ENCODE results near the gene SKAP2.

The SKAP2 gene, protein sequence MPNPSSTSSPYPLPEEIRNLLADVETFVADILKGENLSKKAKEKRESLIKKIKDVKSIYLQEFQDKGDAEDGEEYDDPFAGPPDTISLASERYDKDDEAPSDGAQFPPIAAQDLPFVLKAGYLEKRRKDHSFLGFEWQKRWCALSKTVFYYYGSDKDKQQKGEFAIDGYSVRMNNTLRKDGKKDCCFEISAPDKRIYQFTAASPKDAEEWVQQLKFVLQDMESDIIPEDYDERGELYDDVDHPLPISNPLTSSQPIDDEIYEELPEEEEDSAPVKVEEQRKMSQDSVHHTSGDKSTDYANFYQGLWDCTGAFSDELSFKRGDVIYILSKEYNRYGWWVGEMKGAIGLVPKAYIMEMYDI

DNA sequence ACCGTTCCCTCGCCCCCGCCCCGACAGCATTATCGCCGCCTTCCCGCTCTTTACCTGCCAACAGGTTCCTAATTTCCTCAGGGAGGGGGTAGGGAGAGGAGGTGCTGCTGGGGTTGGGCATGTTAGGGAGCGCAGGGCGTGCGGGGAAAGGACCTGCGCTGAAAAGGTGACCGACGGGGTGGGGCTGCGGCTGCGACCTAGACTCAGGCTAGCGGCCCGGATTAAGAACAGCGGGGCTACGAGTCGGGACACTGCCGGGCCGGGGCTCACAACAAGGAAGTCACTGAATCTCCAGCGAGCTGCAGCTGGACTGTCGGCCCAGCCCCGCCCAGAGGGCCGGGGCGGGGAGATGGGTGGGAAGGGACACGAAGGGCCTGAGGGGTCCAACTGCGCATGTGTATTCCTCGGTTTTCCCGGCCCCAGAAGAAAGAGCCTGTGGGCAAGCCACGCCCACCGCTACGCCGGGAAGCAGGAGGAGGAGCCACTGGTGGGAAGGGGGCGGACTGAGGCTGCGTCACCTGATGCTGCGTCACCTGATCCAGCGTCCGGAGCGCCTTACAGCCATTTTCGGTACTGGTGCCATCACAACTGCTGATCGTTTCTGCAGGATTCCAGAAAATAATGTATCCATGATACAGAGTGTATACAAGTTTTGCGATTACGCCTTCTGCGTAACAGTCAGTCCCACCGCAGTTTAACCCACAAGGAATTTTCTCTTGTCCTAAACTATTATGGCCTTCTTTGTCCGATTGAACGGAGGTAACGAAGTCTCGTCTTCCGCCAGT, at the start of gene SKAP2:
SKAP2 (minus strand) TSS at position 282 of the 785 bp plus-strand sequence; CDS start at position 121, 161 bp downstream.
- DNase-seq (ENCODE audit: low spot score): peak; percentile 92

DNA sequence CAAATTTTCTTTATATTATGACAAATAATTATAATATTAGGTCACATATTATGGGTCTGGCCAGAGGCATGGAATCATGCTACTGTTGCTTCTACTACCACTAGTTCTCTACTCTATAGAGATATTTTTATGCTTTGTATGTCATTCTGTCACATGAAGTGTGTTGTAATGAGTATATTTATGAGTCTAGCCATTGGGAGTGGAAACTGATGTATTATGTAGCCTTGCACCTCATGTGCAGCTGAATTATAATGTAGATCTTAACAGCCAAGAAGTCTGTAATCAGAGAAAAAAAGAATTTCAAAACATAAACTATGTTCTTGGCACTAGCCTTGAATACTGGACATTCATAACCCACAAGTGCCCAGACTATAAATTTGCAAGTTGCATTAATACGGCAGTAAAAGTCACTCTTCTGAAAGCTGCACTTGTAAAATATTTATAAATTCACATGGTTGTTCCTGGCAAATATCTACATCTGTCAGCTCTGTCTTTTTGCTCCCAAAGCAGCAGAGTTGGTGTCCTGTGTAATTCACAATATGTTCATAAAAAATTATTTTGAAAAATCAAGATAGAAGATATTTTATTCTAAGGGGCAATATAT, 48.6 kb upstream of the SKAP2 start:
- no peak for DNase-seq (ENCODE audit: low spot score)

DNA sequence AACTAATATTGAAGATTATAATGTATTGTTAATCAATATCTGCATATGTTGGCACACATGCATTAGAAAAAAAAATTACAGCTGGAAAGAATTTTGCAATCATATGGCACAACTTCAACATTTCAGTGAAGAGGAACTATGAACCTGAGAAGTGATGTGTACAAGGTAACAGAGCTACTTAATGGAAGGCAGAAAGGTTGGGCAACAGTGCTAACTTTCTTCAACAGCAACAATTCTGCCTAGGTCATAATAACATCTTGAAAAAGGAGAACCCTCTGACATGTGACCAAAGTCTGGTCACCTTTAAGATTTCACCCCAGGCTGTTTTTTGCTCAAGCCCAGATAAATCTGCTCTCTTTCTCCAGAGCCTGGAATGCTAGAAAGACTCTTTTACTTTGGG, 47.9 kb upstream of the SKAP2 start:
- DNase-seq (ENCODE audit: low spot score): no peak

DNA sequence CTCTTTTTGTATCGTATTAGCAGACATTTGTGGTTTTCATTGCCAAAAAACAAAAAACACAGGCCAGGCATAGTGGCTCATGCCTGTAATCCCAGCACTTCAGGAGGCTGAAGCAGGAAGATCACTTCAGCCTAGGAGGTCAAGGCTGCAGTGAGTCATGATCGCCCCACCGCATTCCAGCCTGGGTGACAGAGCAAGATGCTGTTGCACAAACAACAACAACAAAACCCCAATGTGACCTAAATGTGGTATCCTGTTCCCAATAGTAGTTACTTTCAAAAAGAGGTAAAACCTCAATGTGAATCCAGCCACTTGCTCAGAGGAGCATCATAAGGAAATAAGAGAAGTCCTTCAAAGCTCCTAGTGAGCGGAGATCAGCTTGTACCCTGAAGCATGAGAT, 45.8 kb upstream of the SKAP2 start:
- no peak for DNase-seq (ENCODE audit: low spot score)

DNA sequence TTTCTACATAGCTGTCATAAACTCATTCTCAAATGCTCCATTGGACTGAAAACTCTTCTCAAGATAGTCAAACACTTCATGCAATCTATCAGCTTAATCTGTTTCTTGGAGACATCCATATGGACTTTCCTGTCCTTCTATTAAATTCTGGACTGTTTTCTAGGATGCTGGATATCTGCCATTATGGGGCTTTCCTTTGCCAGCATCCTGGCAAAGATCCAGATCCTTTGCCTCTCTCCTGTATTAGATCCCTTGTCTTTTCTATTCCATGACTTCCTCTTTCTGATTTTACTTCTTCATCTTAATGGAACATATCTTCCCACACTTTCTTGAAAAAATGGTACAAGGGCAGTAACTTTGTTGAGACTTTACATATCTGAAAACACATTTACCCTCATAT, 35.9 kb upstream of the SKAP2 start:
- no peak for DNase-seq (ENCODE audit: low spot score)

DNA sequence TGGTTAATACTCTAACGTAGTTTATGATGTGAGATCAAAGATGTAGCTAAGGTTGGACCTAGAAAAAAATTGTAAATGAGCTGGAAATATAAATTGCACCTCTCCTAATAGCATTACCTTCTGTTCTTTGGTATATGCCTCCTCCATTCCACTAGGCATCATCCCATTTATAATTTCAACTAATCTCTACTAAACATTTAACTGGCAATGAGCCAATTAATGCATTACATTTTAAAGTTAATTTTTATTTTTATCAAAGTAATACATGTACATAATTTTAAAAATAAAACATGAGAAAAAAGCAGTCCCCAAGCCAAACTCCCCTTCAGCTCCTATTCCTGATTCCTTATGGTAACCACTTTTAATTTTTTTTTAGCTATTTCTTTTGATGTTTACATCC, 35.1 kb upstream of the SKAP2 start:
- no peak for DNase-seq (ENCODE audit: low spot score)

DNA sequence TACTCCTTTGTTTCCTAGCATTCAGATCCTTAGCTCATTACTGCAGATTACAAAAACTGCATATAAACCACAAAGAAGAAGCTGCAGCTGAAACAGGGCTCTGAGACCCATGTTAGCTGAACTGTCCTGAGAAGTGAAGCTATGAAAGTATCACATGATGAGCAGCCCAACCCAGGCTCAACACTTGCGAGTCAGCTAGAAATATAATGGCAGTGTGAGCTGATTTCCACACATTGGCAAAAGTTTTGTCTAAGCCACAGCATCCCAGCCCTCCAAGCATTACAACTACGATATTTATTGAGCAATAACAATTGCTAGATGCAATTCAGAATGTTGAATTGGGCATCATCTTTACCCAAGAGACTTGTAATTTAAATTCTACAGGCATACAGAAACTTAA, 34.5 kb upstream of the SKAP2 start:
- DNase-seq (ENCODE audit: low spot score): no peak

DNA sequence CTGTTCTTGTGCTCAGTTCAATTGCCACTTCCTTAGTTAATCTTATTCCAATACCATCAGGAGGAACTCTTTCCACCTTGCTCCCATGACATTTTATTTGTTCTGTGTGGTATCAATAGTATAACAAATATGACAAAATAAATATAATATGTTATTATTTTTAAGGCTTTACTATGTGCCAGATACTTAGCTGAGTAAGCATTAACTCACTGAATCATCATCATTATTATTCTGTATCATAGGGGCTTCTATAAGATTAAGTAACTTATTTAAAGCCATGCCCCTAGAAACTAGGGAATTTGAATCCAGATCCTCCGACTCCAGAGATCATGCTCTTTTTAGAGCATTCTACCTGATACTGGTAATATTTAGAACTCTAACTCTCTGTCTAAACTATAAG, 33.5 kb upstream of the SKAP2 start:
- no peak for DNase-seq (ENCODE audit: low spot score)

DNA sequence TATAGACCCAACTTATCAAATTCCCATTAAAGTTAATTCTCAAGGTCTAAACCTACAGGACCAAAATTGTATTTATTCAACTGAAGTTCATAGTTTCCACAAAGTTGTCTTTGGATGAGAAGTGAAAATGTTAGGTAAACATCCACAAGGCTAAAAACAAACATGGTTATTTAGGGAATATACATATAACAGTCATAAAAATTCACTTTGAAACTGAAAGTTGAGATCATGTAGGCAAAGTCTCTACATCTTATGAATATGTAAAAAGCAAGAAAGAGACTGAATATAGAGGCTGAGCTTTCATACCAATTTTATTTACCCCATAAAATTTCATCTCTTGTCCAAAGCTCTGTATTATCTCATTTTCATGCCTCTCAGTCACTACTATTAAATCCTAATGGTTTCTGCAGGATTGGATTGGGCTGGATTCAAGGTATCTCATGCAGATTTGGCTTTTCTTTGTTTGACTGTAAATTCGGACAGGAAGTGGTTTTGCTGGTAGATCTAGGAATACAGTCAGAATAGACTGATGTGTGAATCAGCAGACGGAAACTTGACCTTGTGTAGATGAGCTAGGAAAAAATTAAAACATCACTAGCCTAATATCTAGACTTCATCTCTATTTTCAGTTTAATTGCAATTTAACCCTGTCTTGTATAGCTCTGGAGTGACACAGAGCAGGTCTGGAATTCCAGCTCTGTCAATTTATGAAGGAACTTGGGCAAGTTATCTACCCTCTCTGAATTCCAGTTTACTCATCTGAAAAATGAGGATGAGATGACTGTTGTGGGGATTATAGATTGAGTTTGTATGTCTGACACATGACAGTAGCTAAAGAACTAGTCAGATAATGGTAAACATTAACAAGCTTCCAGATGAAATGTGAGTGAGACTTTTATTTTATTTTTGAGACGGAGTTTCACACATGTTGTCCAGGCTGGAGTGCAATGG, 27.3 kb upstream of the SKAP2 start:
- no peak for DNase-seq (ENCODE audit: low spot score)

DNA sequence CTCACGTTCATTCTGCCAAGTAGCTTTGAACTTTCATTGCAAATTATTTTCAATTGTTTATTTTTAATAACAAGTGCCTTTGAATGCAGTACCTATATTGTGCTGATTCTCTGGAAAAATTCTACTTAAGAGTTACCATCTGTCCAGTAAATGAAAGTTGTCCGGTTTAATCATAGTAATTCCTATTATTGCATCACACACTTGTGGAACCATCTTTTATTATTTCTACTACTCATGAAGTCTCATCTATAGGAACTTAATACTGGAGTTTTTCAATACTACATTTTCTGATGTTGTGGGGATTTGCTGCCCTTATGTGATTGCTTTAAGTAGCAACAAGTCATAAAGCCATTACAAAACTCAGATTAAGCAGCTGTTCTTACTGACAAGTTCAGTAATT, 16.5 kb upstream of the SKAP2 start:
- no peak for DNase-seq (ENCODE audit: low spot score)

DNA sequence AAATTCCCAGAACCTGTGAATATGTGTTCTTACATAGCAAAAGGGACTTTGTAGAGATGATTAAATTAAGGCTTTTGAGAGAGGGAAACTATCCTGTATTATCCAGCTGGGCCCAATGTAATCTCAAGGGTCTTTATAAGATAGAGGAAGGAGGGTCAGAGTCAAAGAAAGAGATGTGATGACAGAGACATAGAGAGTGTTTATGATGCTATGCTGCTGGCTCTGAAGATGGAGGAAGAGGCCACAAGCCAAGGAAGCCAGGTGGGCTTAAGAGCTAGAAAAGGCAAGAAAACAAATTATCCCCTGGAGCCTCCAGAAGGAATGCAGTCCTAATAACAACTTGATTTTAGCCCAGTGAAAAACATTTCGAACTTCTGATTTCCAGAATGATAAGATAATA, 15.3 kb upstream of the SKAP2 start:
- no peak for DNase-seq (ENCODE audit: low spot score)

DNA sequence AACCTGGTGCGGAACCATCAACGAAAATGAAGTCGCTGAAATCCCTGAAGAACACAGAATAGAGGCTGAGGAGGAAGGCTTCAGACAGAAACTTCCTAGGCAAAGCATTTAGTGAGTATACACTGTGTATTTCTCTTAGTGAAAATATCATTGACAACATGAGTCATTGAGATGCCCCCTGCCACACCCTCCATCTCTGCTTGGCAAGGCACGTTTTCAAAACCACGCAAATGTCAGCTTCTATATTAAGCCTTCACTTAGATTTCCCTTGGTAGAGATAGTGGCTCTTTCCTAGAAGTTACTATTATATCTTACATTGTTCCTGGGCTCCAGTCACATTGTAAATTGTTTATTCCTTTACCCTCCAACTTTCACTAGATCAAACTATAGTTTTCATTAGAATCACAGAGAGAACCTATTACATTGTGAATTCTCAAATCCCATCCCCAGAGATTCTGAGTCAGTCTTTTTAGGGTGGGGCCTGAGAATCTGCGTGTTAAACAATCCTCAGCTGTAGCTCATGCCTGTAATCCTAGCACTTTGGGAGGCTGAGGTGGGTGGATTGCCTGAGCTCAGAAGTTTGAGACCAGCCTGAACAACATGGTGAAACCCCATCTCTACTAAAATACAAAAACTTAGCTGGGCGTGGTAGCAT, 4.6 kb upstream of the SKAP2 start:
- no peak for DNase-seq (ENCODE audit: low spot score)

DNA sequence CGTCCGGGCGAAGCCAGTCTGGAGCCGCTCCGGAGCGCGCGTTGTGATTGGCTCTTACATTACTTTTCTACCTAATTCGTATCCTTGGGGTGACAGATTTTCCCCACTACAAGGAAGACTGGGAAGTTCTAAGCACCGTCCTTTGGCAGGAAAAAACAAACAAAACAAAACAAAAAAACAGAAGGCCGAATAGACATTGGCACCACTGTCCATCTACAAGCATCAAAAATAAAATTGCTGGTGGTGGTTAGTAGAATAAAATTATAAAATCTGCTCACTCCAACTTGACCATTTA, 651 bp upstream of the SKAP2 start:
- DNase-seq (ENCODE audit: low spot score): peak; percentile 43

DNA sequence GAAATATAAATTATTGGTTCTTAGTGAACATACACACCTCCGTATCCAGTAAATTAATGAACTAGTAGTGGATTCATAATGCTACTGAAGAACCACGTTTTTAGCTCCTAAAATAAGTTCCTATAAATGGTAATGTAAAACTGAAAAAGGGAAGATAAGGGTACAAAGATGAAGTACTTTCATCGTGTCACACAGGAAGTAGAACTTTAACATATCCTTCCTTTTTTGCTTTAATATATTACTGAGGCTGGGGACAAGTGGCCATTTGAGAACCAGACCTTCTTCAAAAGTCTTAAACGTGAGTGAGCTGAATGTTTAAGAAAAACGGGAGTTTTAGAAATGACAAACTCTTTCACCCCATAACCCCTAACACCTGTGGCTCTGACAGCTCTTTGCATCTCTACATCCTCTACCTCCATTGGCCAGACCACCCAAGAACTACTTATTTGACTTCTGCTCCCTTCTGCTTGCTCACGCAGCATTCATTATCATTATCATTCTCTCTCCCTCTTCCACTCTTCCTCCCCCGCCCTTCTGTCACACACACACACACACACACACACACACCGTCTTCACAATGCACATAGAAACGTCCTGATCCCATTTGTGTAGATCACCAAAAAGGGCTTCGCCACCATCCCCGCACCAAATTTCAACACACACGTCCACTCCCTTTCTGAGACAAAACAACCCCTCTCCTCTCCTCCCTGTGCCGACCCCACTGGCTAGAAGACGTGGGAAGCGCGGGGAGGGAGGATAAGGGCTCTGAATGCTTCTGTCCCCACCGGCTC, 677 bp downstream of the SKAP2 start:
- DNase-seq (ENCODE audit: low spot score): no peak

DNA sequence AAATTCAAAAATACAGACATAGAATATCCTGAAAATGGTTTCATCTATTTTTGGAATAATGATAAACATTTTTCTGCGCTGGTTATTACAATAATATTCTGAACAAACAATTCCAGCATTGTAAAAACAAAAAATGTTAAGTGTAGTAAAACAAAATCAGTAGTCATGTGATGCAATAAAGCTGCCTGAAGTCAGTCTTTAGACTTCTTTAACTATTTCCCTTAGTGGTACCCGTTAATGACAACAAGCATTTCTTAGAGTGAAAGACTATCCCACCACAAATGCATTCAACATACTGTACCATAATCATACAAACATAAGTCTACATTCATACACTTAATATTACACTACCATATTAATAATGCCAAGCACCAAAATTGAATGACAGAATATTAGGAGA, 1.6 kb downstream of the SKAP2 start:
- no peak for DNase-seq (ENCODE audit: low spot score)

DNA sequence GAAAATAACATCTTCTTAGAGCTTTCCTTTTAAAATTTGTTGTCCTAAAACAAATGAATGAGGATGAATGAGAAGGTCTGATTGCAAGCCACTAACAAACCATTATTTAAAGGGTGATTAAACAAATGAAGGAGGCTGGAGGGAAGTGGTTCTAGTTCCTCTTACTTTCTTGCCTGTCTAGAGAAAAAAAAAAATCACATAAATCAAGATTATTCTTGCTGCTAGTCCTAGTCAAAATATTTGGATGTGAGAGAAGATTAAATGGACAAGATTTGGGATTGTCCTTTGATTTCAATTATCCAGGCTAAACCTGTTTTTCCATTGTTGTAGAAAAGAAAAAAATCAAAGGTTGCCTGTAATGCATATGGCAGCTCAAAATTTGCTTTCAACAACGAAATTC, 3.3 kb downstream of the SKAP2 start:
- DNase-seq (ENCODE audit: low spot score): no peak

DNA sequence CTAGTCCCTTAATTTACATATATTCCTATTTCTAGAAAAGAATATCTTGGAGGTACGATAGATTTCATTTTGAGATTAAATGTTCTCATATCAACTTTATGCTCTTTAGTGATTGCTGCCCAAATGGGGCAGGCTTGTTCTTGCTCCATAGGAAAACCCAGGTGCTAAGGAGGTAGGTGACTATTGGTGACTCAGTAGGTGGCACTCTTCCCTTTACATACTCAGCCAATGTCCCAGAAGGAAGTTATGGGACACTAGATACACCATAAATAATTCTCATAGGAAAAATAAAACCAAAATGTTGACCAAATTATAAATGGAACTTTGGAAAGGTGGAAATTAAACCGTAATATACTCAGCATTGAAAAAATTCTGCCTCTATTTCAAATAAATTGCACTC, 4.0 kb downstream of the SKAP2 start:
- no peak for DNase-seq (ENCODE audit: low spot score)

DNA sequence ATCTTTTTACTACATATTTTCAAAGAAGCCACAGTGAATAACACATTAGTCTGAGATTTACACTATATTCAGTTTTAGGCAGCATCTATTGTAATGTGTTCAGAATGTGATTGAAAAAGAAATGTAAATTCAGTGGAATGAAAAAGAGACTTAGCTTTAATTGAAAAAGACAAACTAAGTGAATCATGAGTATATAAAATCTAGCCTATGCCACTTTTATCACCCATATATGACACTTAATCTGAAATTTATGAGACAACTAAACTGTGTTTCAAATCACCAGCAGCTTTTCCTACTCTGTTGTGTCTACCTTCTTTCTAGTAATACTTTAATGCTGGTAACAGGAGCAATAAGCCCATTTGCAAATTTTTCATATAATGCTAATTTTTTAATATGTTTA, 4.7 kb downstream of the SKAP2 start:
- no peak for DNase-seq (ENCODE audit: low spot score)

DNA sequence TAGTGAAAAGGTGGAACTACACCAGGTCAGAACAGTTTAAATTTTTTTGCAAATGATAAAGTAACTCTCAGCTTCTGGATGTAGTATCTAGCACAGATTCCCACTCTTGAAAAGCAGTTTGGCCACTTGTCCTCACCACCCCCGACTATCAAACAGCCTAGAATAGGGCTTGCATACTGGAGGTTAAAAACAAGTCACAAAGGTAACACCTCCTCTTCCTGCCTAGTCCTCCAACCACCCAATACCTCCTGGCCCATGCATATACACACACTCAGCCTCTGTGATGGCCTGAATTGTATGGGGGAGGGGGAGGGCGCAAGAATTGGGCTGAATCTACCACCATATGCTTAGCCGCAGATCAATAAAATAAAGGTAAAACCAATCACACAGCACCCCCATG, 5.7 kb downstream of the SKAP2 start:
- no peak for DNase-seq (ENCODE audit: low spot score)

DNA sequence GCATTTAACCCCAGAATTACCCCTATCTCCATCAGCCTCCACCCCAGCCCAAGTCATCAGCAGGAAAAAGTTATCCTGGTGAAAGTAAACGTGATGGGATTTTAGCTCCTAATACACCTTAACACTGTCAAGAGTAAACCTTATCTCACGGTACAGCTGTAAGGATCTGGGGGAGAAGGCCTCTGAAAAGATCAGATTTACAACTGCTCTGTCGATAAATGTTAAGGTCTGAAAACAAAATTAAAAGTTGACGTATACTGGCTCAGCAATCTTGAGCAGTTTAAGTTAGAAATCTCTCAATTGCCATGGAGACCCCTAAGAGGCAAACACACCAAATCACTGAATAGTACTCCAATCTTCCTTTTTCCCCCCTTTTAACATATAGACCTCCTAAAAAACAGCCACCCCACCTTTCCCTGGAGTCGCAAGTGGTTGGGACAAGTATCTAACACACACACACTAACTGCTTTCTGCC, 6.1 kb downstream of the SKAP2 start:
- DNase-seq (ENCODE audit: low spot score): no peak

Measured in HuH-7 (cell line).